Measurements from ENCODE around the gene DYRK1A.

The DYRK1A gene

GRCh38 chr21:37385179-37385765, 18.7 kb downstream of the DYRK1A start:
- DNase-seq (ENCODE audit: low spot score) = no peak

DNA sequence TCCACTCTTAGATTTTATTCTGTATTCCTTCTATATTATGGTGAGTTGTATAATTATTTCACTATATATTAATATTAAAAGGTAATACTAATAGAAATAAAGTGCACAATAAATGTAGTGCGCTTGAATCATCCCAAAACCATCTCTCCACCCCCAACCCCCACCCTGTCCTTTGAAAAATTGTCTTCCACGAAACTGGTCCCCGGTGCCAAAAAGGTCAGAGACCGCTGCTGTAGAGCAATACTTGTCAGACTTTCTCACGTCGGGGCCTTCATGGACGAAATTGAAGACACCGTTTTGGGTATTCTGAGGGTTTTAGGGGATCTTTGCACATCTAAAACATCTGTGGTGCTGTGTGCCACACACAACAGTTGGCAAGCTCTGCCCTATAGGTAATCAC, 19.6 kb downstream of the DYRK1A start:
- DNase-seq (ENCODE audit: low spot score) = no peak

- DNase-seq (ENCODE audit: low spot score) = no peak
These were observed 22.9 kb downstream of the DYRK1A start for GRCh38 chr21:37389456-37389855.

GRCh38 chr21:37391666-37392065, 25.1 kb downstream of the DYRK1A start:
- no peak for DNase-seq (ENCODE audit: low spot score)

DNA sequence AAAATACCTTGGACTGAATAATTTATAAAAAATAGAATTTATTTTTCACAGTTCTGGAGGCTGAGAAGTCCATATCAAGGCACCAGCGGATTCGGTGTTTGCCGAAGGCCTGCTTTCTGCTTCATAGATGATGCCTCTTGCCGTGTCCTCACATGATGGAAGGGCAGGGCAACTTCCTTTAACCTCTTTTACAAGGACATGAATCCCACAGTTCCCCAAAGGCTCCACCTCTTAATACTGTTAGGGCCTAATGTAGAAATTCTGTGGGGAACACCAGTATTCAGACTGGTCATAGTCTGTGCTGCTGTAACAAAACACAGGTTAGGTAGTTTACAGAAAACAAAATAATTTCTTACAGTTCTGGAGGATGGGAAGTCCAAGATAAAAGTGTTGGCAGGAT, 25.9 kb downstream of the DYRK1A start:
- DNase-seq (ENCODE audit: low spot score) = no peak

DNA sequence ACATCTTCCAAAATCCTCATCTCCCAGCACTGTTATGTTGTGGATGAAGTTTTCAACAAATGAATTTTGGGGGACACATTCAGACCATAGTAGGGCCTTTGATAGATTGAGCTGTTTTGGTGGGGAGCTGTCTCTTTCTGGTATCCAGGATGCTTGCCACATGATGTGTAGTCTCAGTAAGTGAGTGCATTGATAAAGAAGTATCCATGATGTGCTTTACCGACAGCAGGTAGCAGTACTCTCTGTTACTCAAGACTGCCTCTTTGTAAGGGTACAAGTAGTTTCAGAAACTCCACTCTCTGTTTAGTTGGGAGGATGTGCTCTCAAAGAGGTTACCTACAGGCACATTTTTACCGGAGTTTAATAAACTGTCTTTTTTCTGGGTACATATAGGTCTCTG, 26.5 kb downstream of the DYRK1A start:
- DNase-seq (ENCODE audit: low spot score) = no peak

- no peak for DNase-seq (ENCODE audit: low spot score)
These were observed 27.2 kb downstream of the DYRK1A start for GRCh38 chr21:37393786-37394185.

GRCh38 chr21:37395961-37396360, 29.4 kb downstream of the DYRK1A start:
- DNase-seq (ENCODE audit: low spot score) = no peak

- DNase-seq (ENCODE audit: low spot score) = no peak
These were observed 30.3 kb downstream of the DYRK1A start for GRCh38 chr21:37396855-37397254.

DNA sequence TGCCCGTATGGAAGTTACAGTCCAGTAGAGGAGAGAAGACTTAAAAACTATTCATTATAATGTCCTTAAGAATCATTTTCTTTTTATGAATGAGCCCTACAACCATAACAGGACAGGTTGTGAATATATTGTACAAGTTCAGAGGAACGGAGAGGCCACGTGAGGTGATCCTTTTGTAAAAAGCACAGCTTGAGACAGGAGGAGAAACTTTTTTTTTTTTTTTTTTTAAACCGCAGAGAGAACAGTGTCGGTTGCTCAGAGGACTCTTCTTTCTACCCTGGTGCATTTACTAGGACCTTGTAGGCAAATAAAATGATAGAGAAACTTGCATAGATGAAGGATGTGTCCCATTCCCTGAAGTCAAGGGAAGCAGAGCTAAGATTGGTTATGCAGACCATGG, 32.1 kb downstream of the DYRK1A start:
- DNase-seq (ENCODE audit: low spot score) = no peak

DNA sequence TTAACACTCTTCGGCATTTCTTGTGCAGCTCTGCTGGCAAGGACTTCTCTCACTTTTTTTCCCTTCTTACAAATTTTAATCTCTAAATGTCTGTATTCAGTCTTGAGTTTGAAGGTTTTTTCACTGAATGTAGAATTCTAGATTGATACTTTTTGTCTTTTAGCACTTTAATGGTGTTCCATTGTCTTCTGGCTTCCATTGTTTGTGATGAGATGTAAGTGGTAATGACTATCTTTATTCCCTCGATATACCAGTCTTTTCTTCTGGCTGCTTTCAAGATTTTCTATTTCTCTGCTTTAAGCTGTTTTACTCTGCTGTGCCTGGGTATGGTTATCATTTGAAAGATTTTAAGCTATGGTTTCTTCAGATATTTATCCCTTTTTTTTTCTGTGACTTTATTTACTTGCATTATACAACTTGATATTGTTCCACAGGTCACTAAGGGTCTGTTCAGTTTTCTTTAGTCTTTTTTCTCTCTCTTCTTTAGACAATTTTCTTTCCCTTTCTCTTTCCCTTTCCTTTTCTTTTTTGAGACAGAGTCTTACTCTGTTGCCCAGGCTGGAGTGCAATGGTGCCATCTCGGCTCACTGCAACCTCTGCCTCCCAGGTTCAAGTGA, 35.8 kb downstream of the DYRK1A start:
- no peak for DNase-seq (ENCODE audit: low spot score)

- no peak for DNase-seq (ENCODE audit: low spot score)
These were observed 39.1 kb downstream of the DYRK1A start for GRCh38 chr21:37405629-37406028.

DNA sequence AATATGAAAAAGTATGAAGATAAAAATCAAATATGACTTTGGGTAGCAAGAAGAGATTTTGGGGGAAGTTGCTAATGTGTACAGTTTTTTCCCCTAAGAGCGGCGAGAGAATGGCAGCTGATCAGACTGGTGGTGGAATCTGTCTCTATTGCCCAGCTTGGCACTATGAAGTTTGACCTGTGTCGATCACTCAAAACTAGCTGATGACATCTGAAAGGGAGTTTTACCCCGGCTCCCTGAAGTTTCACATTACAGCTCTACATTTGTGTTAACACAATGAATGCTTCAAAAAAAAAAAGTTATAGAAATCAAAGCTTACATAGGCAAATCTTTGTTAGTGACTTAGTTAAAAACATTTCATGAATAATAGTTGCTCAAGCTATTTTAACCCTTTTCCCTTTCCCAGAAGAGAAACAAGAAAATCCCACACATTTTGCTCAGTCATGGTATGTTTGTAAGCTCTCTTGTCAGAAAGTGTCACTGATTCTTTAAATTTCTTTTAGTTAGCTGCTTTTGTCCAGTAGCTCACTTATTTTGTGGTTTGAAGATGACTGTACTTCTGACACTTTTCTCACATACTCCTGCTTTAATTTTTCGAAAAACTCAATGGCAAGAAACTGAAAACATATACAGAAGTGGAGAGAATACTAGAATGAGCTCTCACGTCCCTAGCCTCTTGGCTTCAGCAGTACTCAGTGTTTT, 41.3 kb downstream of the DYRK1A start:
- DNase-seq (ENCODE audit: low spot score) = no peak

DNA sequence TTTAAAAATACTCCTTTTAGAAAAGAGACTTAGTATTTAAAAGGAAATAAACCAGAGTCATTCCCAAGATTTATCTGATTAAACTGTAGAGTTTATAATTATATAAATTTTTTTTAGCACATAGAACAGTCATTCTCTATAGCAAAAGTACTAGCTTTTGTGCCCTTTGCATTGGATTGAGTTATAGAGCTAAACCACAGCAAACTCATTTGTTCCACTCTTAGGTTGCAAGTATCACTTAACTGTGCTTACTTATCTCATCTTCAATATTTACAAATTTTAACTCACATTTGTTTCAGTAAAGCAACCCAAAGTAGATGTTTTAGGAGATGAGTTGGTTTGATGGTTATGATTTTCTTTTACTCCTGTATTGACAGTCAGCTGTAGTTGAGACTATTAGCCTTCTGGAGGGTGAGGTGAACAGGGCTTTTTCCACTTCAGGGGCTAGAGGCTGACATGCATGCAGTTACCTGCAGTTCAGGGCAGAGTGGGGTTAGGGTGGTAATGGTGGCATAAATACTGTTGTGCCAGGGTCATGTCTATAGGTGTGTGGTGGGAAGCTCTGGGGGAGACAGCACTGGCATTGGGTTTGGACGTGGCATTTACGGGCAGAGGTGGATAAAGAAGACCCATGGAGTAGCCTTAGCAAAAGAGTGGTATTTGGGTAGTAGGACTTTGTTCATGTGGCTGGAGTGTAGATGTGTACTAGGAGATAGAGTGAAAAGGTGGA, 42.1 kb downstream of the DYRK1A start:
- no peak for DNase-seq (ENCODE audit: low spot score)

- DNase-seq (ENCODE audit: low spot score) = no peak
These were observed 44.1 kb downstream of the DYRK1A start for GRCh38 chr21:37410639-37411038.

- no peak for DNase-seq (ENCODE audit: low spot score)
These were observed 46.2 kb downstream of the DYRK1A start for GRCh38 chr21:37412603-37413360.

GRCh38 chr21:37413553-37414291, 47.1 kb downstream of the DYRK1A start:
- no peak for DNase-seq (ENCODE audit: low spot score)

- no peak for DNase-seq (ENCODE audit: low spot score)
These were observed 48.0 kb downstream of the DYRK1A start for GRCh38 chr21:37414292-37415253.

DNA sequence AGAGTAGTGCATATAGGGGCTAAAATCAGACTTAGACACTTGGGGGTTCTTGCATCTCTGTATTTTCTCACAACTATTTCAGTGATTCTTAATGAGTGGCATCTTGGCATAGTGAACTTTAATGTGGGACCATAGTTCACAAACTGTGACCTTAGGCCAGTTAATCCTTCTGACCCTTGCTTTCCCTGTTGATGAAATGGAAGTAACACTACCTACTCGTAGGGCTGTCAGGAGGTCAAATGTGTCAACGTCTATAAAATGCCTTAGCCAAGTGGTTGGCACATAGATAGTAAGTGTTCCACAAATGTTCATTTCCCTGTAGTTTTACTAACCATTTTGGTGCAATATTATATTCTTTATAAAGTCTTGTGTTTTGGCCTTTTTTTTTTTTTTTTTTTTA, 49.4 kb downstream of the DYRK1A start:
- DNase-seq (ENCODE audit: low spot score) = no peak

- DNase-seq (ENCODE audit: low spot score) = no peak
These were observed 50.3 kb downstream of the DYRK1A start for GRCh38 chr21:37416914-37417313.
